Prostate gland (tissue), 2 donors: ENCODE data around the gene VWA5B2. TPM values are rescaled to one million over a fixed set of nuclear protein-coding genes. Genes with fewer than 3 reads are reported as not detected.

Experiments
- DNase-seq: peaks from one replicate; pipeline ENCODE4 v3.0.0-alpha.2; 2019; ENCODE audit warnings: low spot score
- H3K27ac ChIP-seq, 2 donors: fragments of 200-600 bp; sonication (generic); 2 replicates each; pipeline ENCODE4 v1.5.1; 2017 to 2019
- H3K27me3 ChIP-seq: fragments of 200-600 bp; sonication (generic); replicated peaks from 2 replicates; pipeline ENCODE4 v1.5.1; 2019; ENCODE audit not compliant: insufficient read depth
- H3K36me3 ChIP-seq, 2 donors: fragments of 200-600 bp; sonication (generic); 1 replicate in 1 of 2; 2 replicates in 1 of 2; pipeline versions ENCODE4 v1.5.1 to v1.8.1; 2017 to 2019
- H3K4me1 ChIP-seq: fragments of 200-600 bp; sonication (generic); replicated peaks from 2 replicates; pipeline ENCODE4 v1.5.1; 2019
- H3K4me3 ChIP-seq, 2 donors: fragments of 200-600 bp; sonication (generic); 2 replicates each; pipeline ENCODE4 v1.5.1; 2017 to 2019
- H3K9me3 ChIP-seq: fragments of 200-600 bp; sonication (generic); 2 replicates; pipeline ENCODE4 v1.5.1; 2017
- CTCF ChIP-seq, 4 experiments: fragments of 200-600 bp in 2 of 4; fragments of 450-650 bp in 2 of 4; sonication (generic) in 2 of 4; IDR thresholded peaks; 1 replicate in 3 of 4; 2 replicates in 1 of 4; pipeline ENCODE4 v1.5.1; 2016 to 2019; ENCODE audit warnings: antibody characterized with exemption in 4 of 4, mild to moderate bottlenecking in 2 of 4, moderate library complexity in 2 of 4
- POLR2A ChIP-seq: fragments of 450-650 bp; IDR thresholded peaks from one replicate; pipeline ENCODE4 v1.6.1; 2016; ENCODE audit warnings: antibody characterized with exemption, mild to moderate bottlenecking
- POLR2AphosphoS5 ChIP-seq: sonication (generic); formaldehyde crosslinking; IDR thresholded peaks from one replicate; pipeline ENCODE4 v1.6.1; 2017; ENCODE audit warnings: antibody characterized with exemption
- WGBS: methylation state at CpG from one replicate; pipeline ENCODE4 v1.1.5; 2018; 5-methylcytosine and 5-hydroxymethylcytosine counted together
- intact Hi-C: fragments of 100-400 bp; cut with DNase I; formaldehyde crosslinking; loops from one replicate; pipeline ENCODE4 v1.14.2; 2022
- total RNA-seq, 2 donors: library from RNA; depleted of rRNA; stranded (reverse); fragments of >200 nt; gene quantifications; one replicate each; pipeline ENCODE4 v1.1.0, GENCODE V29; 2016

Gene VWA5B2
- total RNA-seq, 2 donors from 2014 or later: 0.46 to 7.8 TPM

DNA sequence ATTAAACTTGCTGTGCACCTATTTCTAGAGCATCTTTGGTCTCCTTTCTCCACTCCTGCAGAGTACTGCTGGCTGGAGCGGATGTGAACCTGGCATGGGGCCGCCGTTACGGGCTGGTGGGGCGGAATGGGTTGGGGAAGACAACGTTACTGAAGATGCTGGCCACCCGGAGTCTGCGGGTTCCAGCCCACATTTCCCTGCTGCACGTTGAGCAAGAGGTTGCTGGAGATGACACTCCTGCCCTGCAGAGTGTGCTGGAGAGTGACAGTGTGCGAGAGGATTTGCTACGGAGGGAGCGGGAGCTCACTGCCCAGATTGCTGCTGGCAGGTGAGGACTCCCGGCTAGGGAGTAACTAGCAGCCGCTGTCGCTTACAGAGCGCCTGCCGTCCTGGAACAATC lies 41.3 kb upstream of the VWA5B2 start:
- WGBS: 82% methylated on average over 17 of the region's 17 CpGs
- intact Hi-C loops: no loop called here
- Histone ChIP-seq H3K9me3 (no peaks in the 10 kb centered on the region), H3K36me3 (peaks cover 8 to 26% of the 10 kb centered on the region in 2 donors), H3K4me1 (peaks cover 12% of the 10 kb centered on the region), H3K27me3 (no peaks in the 10 kb centered on the region), H3K4me3 (no peak overlapping the region), H3K27ac (no peak overlapping the region)
- DNase-seq: no peak
- TF ChIP-seq CTCF (IDR thresholded peaks at IDR 0.05) (no peak), POLR2AphosphoS5 (no peak), POLR2A (no peak)

- Histone ChIP-seq H3K4me1 (peaks cover 12% of the 10 kb centered on the region), H3K36me3 (peaks cover 13 to 38% of the 10 kb centered on the region in 2 donors), H3K27ac (no peak overlapping the region), H3K27me3 (no peaks in the 10 kb centered on the region), H3K4me3 (no peak overlapping the region), H3K9me3 (no peaks in the 10 kb centered on the region)
- no peak for DNase-seq
- TF ChIP-seq POLR2AphosphoS5 (no peak), CTCF (IDR thresholded peaks at IDR 0.05) (no peak), POLR2A (no peak)
- intact Hi-C loops: no loop called here
- 90% methylated on average over 13 of the region's 13 CpGs for WGBS
Measured at GRCh38 chr3:184189421-184189820, 40.0 kb upstream of the VWA5B2 start.

DNA sequence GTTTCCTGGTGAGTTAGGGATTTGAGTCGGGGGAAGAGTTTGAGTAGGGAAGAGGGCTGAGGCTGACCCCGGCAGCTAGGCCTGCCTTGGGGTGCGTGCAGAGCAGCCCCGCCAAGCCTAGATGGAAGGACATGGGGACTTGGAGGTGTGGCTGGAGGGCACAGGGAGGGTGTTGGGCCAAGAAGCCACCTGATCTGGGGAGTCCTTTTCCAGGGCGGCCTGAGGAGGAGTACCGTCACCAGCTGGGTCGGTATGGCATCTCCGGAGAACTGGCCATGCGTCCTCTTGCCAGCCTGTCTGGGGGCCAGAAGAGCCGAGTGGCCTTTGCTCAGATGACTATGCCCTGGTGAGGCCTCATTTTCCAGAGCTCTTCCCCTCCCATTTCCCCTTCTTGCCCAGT lies 36.5 kb upstream of the VWA5B2 start:
- Histone ChIP-seq H3K27ac (no peak overlapping the region), H3K9me3 (no peaks in the 10 kb centered on the region), H3K27me3 (no peaks in the 10 kb centered on the region), H3K4me1 (peaks cover 3% of the 10 kb centered on the region), H3K36me3 (peaks cover 13 to 38% of the 10 kb centered on the region in 2 donors), H3K4me3 (no peak overlapping the region)
- 96% methylated on average over 10 of the region's 10 CpGs for WGBS
- no peak for TF ChIP-seq CTCF (IDR thresholded peaks at IDR 0.05)
- no peak for TF ChIP-seq POLR2A
- no peak for TF ChIP-seq POLR2AphosphoS5
- no peak for DNase-seq
- intact Hi-C loops: no loop called here

- no peaks in the 10 kb centered on the region for H3K4me1 ChIP-seq
- no peak overlapping the region for H3K4me3 ChIP-seq
- 95% methylated on average over 9 of the region's 9 CpGs for WGBS
- TF ChIP-seq POLR2A: no peak
- no peak for TF ChIP-seq CTCF (IDR thresholded peaks at IDR 0.05)
- no peak for TF ChIP-seq POLR2AphosphoS5
- peaks cover 13 to 31% of the 10 kb centered on the region in 2 donors for H3K36me3 ChIP-seq
- no peak for DNase-seq
- no peaks in the 10 kb centered on the region for H3K9me3 ChIP-seq
- no peak overlapping the region for H3K27ac ChIP-seq
- H3K27me3 ChIP-seq: no peaks in the 10 kb centered on the region
- intact Hi-C loops: no loop called here
Measured at GRCh38 chr3:184193991-184194539, 35.3 kb upstream of the VWA5B2 start.

DNA sequence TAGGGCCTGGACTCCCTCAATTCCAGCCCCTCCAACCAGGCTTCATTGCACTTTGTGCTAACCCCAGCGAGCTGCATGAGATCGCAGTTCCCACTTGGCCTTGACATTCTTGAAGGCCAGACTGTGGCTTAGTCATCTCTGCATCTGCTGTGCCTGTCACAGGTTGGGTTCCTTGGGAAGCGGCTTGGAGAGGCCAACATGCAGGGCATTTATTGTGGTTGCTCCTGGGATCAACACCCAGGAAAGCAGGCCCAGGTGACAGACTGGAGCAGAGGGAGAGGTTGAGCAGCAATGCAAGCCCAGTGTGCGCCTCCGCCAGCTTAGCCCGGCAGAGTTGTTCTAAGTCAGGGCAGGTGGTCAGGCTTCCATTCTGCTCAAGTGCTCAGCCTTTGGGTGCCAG lies 32.8 kb upstream of the VWA5B2 start:
- no peak overlapping the region for H3K4me3 ChIP-seq
- intact Hi-C loops: no loop called here
- H3K4me1 ChIP-seq: no peaks in the 10 kb centered on the region
- 95% methylated on average over 6 of the region's 6 CpGs for WGBS
- TF ChIP-seq POLR2AphosphoS5 (no peak), POLR2A (no peak), CTCF (IDR thresholded peaks at IDR 0.05) (no peak)
- no peak overlapping the region for H3K27ac ChIP-seq
- peaks cover 13 to 20% of the 10 kb centered on the region in 2 donors for H3K36me3 ChIP-seq
- H3K27me3 ChIP-seq: no peaks in the 10 kb centered on the region
- no peak for DNase-seq
- H3K9me3 ChIP-seq: no peaks in the 10 kb centered on the region
